NOMO-1 treated with dmso at 0.1 percent for 144 hours (cell line): ENCODE measurements around the gene FOXO3.

Experiments
- DNase-seq: peaks from one replicate; lab custom pipeline; 2025; ENCODE audit not compliant: unreplicated experiment; lab: John Stamatoyannopoulos, UW

FOXO3 gene

GRCh38 chr6:108710551-108710950 lies 149.8 kb downstream of the FOXO3 start:
- no peak for DNase-seq

GRCh38 chr6:108711071-108711470 lies 150.4 kb downstream of the FOXO3 start:
- no peak for DNase-seq

GRCh38 chr6:108711826-108712225 lies 151.1 kb downstream of the FOXO3 start:
- no peak for DNase-seq

- no peak for DNase-seq
Measured at GRCh38 chr6:108712946-108713345, 152.2 kb downstream of the FOXO3 start.

GRCh38 chr6:108714101-108714765 lies 153.5 kb downstream of the FOXO3 start:
- no peak for DNase-seq

GRCh38 chr6:108714766-108715414 lies 154.2 kb downstream of the FOXO3 start:
- no peak for DNase-seq

GRCh38 chr6:108715832-108716231 lies 155.1 kb downstream of the FOXO3 start:
- DNase-seq, result no peak

- DNase-seq, result no peak
Measured at GRCh38 chr6:108716801-108717791, 156.4 kb downstream of the FOXO3 start.

- DNase-seq, result no peak
Measured at GRCh38 chr6:108719477-108719876, 158.8 kb downstream of the FOXO3 start.

GRCh38 chr6:108720827-108721226 lies 160.1 kb downstream of the FOXO3 start:
- DNase-seq, result no peak

- DNase-seq, result no peak
Measured at GRCh38 chr6:108721286-108721685, 160.6 kb downstream of the FOXO3 start.

- no peak for DNase-seq
Measured at GRCh38 chr6:108723594-108723993, 162.9 kb downstream of the FOXO3 start.

- DNase-seq, result no peak
Measured at GRCh38 chr6:108726726-108727339, 166.1 kb downstream of the FOXO3 start.

- no peak for DNase-seq
Measured at GRCh38 chr6:108727966-108728730, 167.4 kb downstream of the FOXO3 start.

- DNase-seq, result no peak
Measured at GRCh38 chr6:108728826-108729225, 168.1 kb downstream of the FOXO3 start.

GRCh38 chr6:108730635-108731515 lies 170.2 kb downstream of the FOXO3 start:
- no peak for DNase-seq

GRCh38 chr6:108732091-108732870 lies 171.6 kb downstream of the FOXO3 start:
- DNase-seq, result no peak

GRCh38 chr6:108733051-108733450 lies 172.3 kb downstream of the FOXO3 start:
- no peak for DNase-seq
